Right atrium auricular region (tissue), 2 donors: ENCODE data around the gene TRIM72. TPM values are rescaled to one million over a fixed set of nuclear protein-coding genes. Genes with fewer than 3 reads are reported as not detected.
A peak's percentile ranks its signal among the peaks of the same experiment; 100 is the strongest.

Experiments
- DNase-seq: peaks from one replicate; pipeline ENCODE4 v3.0.0-alpha.2; 2019; ENCODE audit warnings: low spot score
- H3K27ac ChIP-seq, 2 donors: fragments of 200-600 bp; sonication (generic); 1 replicate in 1 of 2; 2 replicates in 1 of 2; pipeline ENCODE4 v1.5.1; 2016 to 2019
- H3K27me3 ChIP-seq, 2 donors: fragments of 200-600 bp; sonication (generic); one replicate each; pipeline versions ENCODE4 v1.5.1 to v1.6.0; 2017 to 2019
- H3K36me3 ChIP-seq: fragments of 200-600 bp; sonication (generic); one replicate; pipeline ENCODE4 v1.5.1; 2016
- H3K4me1 ChIP-seq, 2 donors: fragments of 200-600 bp; sonication (generic); one replicate each; pipeline versions ENCODE4 v1.5.1 to v1.6.0; 2017 to 2019
- H3K4me3 ChIP-seq, 2 donors: fragments of 200-600 bp; sonication (generic); 1 replicate in 1 of 2; 2 replicates in 1 of 2; pipeline ENCODE4 v1.5.1; 2017 to 2019; ENCODE audit warnings: mild to moderate bottlenecking in 1 of 2, moderate library complexity in 1 of 2
- H3K9me3 ChIP-seq, 2 donors: fragments of 200-600 bp; sonication (generic); one replicate each; pipeline ENCODE4 v1.5.1; 2019
- CTCF ChIP-seq, 2 donors: fragments of 200-600 bp; sonication (generic); IDR thresholded peaks; one replicate each; pipeline ENCODE4 v1.5.1; 2019; ENCODE audit warnings: antibody characterized with exemption in 2 of 2
- total RNA-seq, 2 donors: library from RNA; depleted of rRNA; stranded (reverse); fragments of >200 nt; gene quantifications; one replicate each; pipeline ENCODE4 v1.1.0, GENCODE V29; 2016

The TRIM72 gene
- total RNA-seq, 2 donors from 2014 or later: 0.04 to 0.11 TPM

- Histone ChIP-seq H3K9me3 (no peaks in the 10 kb centered on the region), H3K36me3 (peaks cover 24% of the 10 kb centered on the region), H3K27ac (peak within 1 kb of the TSS; percentile 97 to 100), H3K27me3 (no peaks in the 10 kb centered on the region), H3K4me1 (peaks cover 0 to 42% of the 10 kb centered on the region in 2 donors), H3K4me3 (peak within 1 kb of the TSS; percentile 94 to 99)
- no peak for TF ChIP-seq CTCF (IDR thresholded peaks at IDR 0.05)
- DNase-seq: peak; percentile 94
Measured at GRCh38 chr16:31179747-31180459, 34.0 kb upstream of the TRIM72 start, which contains the start of gene FUS. FUS (plus strand) TSS chr16:31180139; CDS start chr16:31180215, 76 bp downstream.

- peak overlapping the region; percentile 97 to 100 for H3K27ac ChIP-seq
- no peaks in the 10 kb centered on the region for H3K27me3 ChIP-seq
- TF ChIP-seq CTCF (IDR thresholded peaks at IDR 0.05): no peak
- no peaks in the 10 kb centered on the region for H3K9me3 ChIP-seq
- H3K36me3 ChIP-seq: peaks cover 38% of the 10 kb centered on the region
- peaks cover 0 to 42% of the 10 kb centered on the region in 2 donors for H3K4me1 ChIP-seq
- DNase-seq: peak; percentile 63
- H3K4me3 ChIP-seq: peak overlapping the region; percentile 94 to 99
Measured at GRCh38 chr16:31181102-31181830, 32.7 kb upstream of the TRIM72 start.

- Histone ChIP-seq H3K36me3 (peaks cover 49% of the 10 kb centered on the region), H3K4me3 (peak overlapping the region in 1 of 2 donors; percentile 99), H3K4me1 (peaks cover 0 to 42% of the 10 kb centered on the region in 2 donors), H3K27ac (no peak overlapping the region), H3K27me3 (no peaks in the 10 kb centered on the region), H3K9me3 (no peaks in the 10 kb centered on the region)
- no peak for DNase-seq
- TF ChIP-seq CTCF (IDR thresholded peaks at IDR 0.05): no peak
Measured at GRCh38 chr16:31182391-31182790, 31.5 kb upstream of the TRIM72 start.

- TF ChIP-seq CTCF (IDR thresholded peaks at IDR 0.05): no peak
- H3K9me3 ChIP-seq: no peaks in the 10 kb centered on the region
- no peak overlapping the region for H3K4me3 ChIP-seq
- H3K27me3 ChIP-seq: no peaks in the 10 kb centered on the region
- no peak for DNase-seq
- peaks cover 0 to 40% of the 10 kb centered on the region in 2 donors for H3K4me1 ChIP-seq
- H3K36me3 ChIP-seq: peaks cover 62% of the 10 kb centered on the region
- no peak overlapping the region for H3K27ac ChIP-seq
Measured at GRCh38 chr16:31183432-31184428, 30.2 kb upstream of the TRIM72 start.

- TF ChIP-seq CTCF (IDR thresholded peaks at IDR 0.05): no peak
- no peak for DNase-seq
- Histone ChIP-seq H3K27ac (no peak overlapping the region), H3K27me3 (no peaks in the 10 kb centered on the region), H3K4me3 (no peak overlapping the region), H3K36me3 (peaks cover 74% of the 10 kb centered on the region), H3K4me1 (peaks cover 0 to 34% of the 10 kb centered on the region in 2 donors), H3K9me3 (no peaks in the 10 kb centered on the region)
Measured at GRCh38 chr16:31184888-31185287, 29.0 kb upstream of the TRIM72 start.
